ENCODE data around the gene TASOR.
A peak's percentile ranks its signal among the peaks of the same experiment; 100 is the strongest.
"Not testable (repeated sequence)": the region's sequence is repeated elsewhere in the genome, so short reads cannot be mapped to it uniquely, and the experiment has no call there.

Gene TASOR

GRCh38 chr3:56683122-56683817 is at the start of gene TASOR:
Gene TASOR (minus strand): TSS chr3:56683265. CDS start chr3:56683006, 259 bp downstream.
- peak; percentile 82 for DNase-seq (ENCODE audit: low read depth)

DNA sequence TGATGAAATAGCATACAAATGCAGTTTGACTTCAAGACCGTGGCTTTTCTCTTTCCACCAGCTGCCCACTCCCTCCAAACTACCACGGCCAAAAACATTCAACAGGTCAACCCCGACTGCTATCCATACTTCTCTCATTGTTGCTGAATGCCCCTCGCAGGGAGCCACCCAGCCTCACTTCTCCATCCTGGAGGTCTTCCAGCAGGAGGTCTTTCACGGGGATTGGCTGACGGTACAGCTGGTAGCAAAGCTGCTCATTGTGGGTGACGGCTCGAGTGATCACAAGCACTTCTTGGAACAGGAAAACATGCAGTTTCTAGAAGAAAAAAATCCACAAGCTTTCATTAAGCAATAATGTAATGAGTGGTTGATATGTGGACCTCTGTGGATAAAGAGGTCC is 49.0 kb upstream of the TASOR start:
- DNase-seq (ENCODE audit: low read depth): no peak

DNA sequence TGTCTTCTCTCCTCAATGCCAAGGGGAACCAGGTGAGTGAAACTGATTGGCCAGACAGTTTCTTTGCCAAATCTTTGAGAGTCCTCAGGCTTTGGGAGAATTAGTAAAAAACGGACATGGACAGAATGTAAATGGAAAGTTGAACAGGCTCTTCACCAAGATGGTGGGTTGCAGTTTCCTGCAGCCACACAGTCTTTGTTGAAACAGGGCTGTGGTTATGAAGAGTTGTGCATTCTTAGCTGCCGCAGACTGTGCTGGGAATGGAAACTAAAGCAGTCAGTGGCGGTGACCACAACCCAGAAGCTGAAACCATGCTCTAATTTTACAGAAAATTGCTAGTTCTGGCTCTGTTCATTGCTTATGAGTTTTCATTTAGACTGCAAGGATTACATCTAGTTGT is 42.1 kb upstream of the TASOR start:
- DNase-seq (ENCODE audit: low read depth): no peak

DNA sequence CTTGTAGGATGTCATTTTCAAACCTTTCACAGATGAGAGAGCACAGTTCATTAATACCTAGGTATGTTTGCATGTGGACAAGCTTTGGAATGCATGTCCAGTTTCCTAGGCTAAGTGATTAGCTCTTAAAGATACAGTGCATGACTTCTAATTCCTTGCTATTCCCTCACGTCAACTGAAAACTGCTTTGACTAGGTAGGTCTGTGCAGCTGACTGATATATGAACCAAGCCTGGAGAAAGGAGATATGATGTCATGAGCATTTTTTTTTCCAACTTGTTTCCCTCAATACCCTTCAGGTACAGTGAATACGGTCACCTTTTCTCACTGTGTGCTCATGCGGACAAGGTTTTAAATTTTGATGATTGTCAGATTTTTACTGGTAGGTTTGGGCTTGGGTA is 41.6 kb upstream of the TASOR start:
- no peak for DNase-seq (ENCODE audit: low read depth)

DNA sequence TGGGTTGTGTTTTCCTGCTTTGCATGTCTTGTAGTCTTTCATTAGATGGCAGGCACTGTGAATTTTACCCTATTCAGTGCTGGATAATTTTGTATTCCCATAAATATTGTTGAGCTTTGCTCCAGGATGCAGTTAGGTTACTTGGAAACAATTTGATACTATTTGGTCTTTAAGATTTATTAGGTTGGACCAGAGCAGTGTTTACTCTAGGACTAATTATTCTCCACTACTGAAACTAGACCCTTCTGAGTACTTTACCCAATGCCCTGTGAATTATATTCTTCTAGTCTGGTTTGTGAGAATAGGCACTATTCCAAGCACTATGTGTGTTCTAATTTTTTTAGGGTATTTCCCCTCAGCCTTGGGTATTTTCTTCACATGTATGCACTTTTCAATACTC is 37.8 kb upstream of the TASOR start:
- DNase-seq (ENCODE audit: low read depth): no peak

GRCh38 chr3:56718809-56719208 is 35.7 kb upstream of the TASOR start:
- not testable (repeated sequence) for DNase-seq (ENCODE audit: low read depth)

DNA sequence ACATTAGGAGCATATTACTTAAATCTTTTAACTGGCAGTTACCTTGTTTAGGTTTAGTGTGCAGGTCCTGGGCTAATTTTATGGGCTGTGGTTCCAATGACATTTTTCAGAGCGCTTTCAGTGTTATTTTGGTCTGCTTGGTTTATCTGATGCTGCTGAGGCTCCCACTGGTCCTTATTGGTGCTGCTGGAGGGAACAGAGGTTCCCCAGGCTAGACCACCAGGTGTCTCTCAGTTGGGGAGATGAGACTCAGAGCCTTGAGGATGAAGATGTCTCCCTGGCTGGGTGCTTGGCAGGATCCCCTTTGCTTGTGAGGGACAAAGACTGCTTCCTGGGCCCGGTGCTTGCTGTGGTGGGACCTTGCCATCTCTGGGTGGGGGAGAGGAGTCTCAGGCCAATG is 28.3 kb upstream of the TASOR start:
- no peak for DNase-seq (ENCODE audit: low read depth)

DNA sequence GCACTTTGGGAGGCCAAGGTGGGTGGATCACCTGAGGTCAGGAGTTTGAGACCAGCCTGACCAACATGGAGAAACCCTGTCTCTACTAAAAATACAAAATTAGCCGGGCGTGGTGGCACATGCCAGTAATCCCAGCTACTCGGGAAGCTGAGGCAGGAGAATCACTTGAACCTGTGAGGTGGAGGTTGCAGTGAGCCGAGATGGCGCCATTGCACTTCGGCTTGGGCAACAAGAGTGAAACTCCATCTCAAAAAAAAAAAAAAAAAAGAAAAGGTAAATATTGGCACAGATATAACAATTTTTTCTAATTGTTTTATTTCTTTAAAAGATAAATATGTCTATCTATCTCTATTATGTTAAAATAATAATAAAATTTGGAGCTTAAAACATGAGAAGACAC is 24.3 kb upstream of the TASOR start:
- not testable (repeated sequence) for DNase-seq (ENCODE audit: low read depth)

DNA sequence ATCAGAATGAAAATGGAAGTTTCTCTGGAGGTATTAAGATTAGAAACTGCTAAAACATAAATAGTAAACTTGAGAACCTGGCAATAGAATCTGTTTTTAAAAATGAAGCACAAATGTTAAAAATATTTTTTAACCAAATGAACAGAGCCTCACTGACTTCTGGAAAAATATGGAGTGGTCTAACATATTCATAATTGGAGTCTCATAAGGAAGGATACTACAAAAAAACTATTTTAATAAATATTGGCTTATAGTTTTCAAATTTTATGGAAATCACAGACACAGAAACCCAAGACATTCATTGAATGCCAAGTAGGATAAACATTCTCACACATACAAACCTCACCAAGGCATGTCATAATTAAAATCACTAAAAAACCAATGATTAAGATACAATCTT is 23.6 kb upstream of the TASOR start:
- DNase-seq (ENCODE audit: low read depth): no peak

- no peak for DNase-seq (ENCODE audit: low read depth)
Measured at GRCh38 chr3:56704706-56705105, 21.6 kb upstream of the TASOR start.

GRCh38 chr3:56702490-56703315 is 19.6 kb upstream of the TASOR start:
- peak; percentile 44 for DNase-seq (ENCODE audit: low read depth)

- no peak for DNase-seq (ENCODE audit: low read depth)
Measured at GRCh38 chr3:56700151-56700550, 17.1 kb upstream of the TASOR start.

- no peak for DNase-seq (ENCODE audit: low read depth)
Measured at GRCh38 chr3:56694867-56695683, 12.0 kb upstream of the TASOR start.

GRCh38 chr3:56693750-56694149 is 10.7 kb upstream of the TASOR start:
- no peak for DNase-seq (ENCODE audit: low read depth)

DNA sequence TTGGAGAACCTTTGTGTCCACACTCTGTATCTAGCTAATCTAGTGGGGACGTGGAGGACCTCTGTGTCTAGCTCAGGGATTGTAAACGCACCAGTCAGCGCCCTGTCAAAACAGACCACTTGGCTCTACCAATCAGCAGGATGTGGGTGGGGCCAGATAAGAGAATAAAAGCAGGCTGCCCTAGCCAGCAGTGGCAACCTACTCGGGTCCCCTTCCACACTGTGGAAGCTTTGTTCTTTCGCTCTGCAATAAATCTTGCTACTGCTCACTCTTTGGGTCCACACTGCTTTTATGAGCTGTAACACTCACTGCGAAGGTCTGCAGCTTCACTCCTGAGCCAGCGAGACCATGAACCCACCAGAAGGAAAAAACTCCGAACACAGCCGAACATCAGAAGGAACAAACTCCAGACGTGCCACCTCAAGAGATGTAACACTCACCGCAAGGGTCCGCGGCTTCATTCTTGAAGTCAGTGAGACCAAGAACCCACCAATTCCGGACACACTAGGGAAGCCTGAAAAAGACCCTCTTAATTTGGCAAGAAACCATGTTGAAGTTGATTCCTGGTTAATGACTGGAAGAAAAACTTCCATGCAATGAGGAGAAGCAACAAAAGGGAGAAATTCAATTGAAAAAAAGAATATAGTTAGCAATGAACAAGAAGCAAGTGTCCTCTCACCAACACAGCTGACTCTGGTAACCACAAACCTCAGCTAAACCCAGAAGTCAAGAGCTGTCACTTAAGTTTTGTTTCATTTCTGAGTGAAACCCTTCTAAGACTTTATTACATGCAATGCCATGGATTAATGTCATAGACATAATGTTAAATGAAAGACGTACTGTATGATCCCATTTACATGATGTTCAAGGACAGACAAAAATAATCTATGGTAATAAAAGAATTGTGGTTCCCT is 9.7 kb upstream of the TASOR start:
- DNase-seq (ENCODE audit: low read depth): not testable (repeated sequence)

GRCh38 chr3:56692001-56692365 is 8.9 kb upstream of the TASOR start:
- DNase-seq (ENCODE audit: low read depth): not testable (repeated sequence)

- no peak for DNase-seq (ENCODE audit: low read depth)
Measured at GRCh38 chr3:56691165-56692000, 8.3 kb upstream of the TASOR start.

DNA sequence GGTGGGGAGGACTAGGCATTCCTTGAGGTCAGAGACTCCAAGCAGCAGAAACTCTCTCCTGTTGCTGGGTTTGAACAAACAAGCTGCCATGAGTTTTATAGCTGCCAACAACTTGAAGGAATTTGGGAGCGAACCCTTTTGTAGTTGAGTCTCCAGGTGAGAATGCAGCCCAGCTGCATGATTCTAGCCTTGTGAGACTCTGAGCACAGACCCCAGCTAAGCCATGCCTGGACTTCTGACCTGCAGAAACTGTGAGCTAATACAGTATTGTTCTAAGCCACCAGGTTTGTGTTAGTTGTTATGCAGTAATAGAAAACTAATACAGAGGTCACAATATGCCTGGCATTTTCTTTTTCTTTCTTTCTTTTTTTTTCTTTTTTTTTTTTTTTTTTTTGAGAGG is 6.2 kb upstream of the TASOR start:
- no peak for DNase-seq (ENCODE audit: low read depth)

- DNase-seq (ENCODE audit: low read depth): no peak
Measured at GRCh38 chr3:56688191-56688590, 5.1 kb upstream of the TASOR start.

- DNase-seq (ENCODE audit: low read depth): no peak
Measured at GRCh38 chr3:56684029-56684428, 964 bp upstream of the TASOR start.
